Measurements from ENCODE around the gene SAMD7. TPM values are rescaled to one million over a fixed set of nuclear protein-coding genes. Genes with fewer than 3 reads are reported as not detected.
A peak's percentile ranks its signal among the peaks of the same experiment; 100 is the strongest.

The SAMD7 gene
- total and polyA plus RNA-seq, 9 of the 15 experiments (the other 6 are each of a cell fraction or from before 2014, with no cell fraction given) = not detected

GRCh38 chr3:169945313-169945712 lies 33.9 kb downstream of the SAMD7 start (continued):
- TF ChIP-seq ID3 (CRISPR knock-in tag; IDR thresholded peaks at IDR 0.05) = no peak
- no peak for TF ChIP-seq ID3 (tag; IDR thresholded peaks at IDR 0.05)
- no peak for TF ChIP-seq ZMIZ1 (IDR thresholded peaks at IDR 0.05; ENCODE audit: low read depth in 2 of 2, low read length in 2 of 2)
- TF ChIP-seq L3MBTL2 (IDR thresholded peaks at IDR 0.05) = 0 out of 2 replicates have a peak, but pooled peaks have one; percentile 31
- peak; percentile 89 for TF ChIP-seq MITF (IDR thresholded peaks at IDR 0.05)
- TF ChIP-seq MNT (conservative IDR thresholded peaks at IDR 0.05) = peak in 1 of 2 experiments; percentile 41; a peak in 2 of 4 replicates
- 0 out of 2 replicates have a peak, but pooled peaks have one; percentile 11 for TF ChIP-seq MGA (IDR thresholded peaks at IDR 0.05)
- no peak for TF ChIP-seq HNRNPLL (IDR thresholded peaks at IDR 0.05; ENCODE audit: low read depth, low read length, poor library complexity, severe bottlenecking)

Data from K562 (cell line).